Heart left ventricle (tissue), 16 donors: ENCODE results near the gene GRIA3. TPM values are rescaled to one million over a fixed set of nuclear protein-coding genes. Genes with fewer than 3 reads are reported as not detected.

Experiments
- ATAC-seq, 4 donors: fragments of 200-7000 bp; cut with Tn5 transposase; one replicate each; pipeline ENCODE4 v1.9.1; 2020 to 2022; ENCODE audit warnings: moderate library complexity in 4 of 4, mild to moderate bottlenecking in 3 of 4, moderate number of reproducible peaks in 1 of 4
- DNase-seq, 5 donors: peaks; one replicate each; pipeline ENCODE4 v3.0.0-alpha.2; 2020
- H3K27ac ChIP-seq, 12 donors: fragments of 200-600 bp; sonication (generic) in 4 of 12; one replicate each; pipeline versions ENCODE4 v1.5.0 to v1.8.0; 2016 to 2022; ENCODE audit warnings: mild to moderate bottlenecking in 2 of 12
- H3K27me3 ChIP-seq, 9 donors: fragments of 200-600 bp; sonication (generic) in 2 of 9; one replicate each; pipeline versions ENCODE4 v1.5.1 to v1.8.0; 2016 to 2022; ENCODE audit warnings: mild to moderate bottlenecking in 3 of 9
- H3K36me3 ChIP-seq, 9 donors: fragments of 200-600 bp; sonication (generic) in 2 of 9; one replicate each; pipeline versions ENCODE4 v1.5.0 to v1.8.0; 2018 to 2022; ENCODE audit warnings: mild to moderate bottlenecking in 2 of 9
- H3K4me1 ChIP-seq, 12 donors: fragments of 200-600 bp; sonication (generic) in 4 of 12; one replicate each; pipeline versions ENCODE4 v1.5.0 to v1.8.0; 2016 to 2022; ENCODE audit warnings: mild to moderate bottlenecking in 3 of 12
- H3K4me3 ChIP-seq, 12 donors: fragments of 200-600 bp; sonication (generic) in 4 of 12; one replicate each; pipeline versions ENCODE4 v1.5.0 to v1.8.0; 2017 to 2022; ENCODE audit warnings: mild to moderate bottlenecking in 9 of 12, moderate library complexity in 4 of 12
- H3K9me3 ChIP-seq, 12 donors: fragments of 200-600 bp; sonication (generic) in 4 of 12; one replicate each; pipeline versions ENCODE4 v1.5.0 to v1.8.0; 2016 to 2022; ENCODE audit warnings: mild to moderate bottlenecking in 1 of 12
- POLR2A ChIP-seq, 2 donors: fragments of 450-650 bp; IDR thresholded peaks; one replicate each; pipeline ENCODE4 v1.6.1; 2017; ENCODE audit warnings: antibody characterized with exemption in 2 of 2, mild to moderate bottlenecking in 2 of 2, moderate library complexity in 2 of 2
- WGBS, 4 donors: extraction: QIAGEN DNeasy Blood & Tissue Kit in 2 of 4; methylation state at CpG; one replicate each; pipeline versions ENCODE4 v1.1.5 to v1.1.7; 2013 to 2018; 5-methylcytosine and 5-hydroxymethylcytosine counted together
- intact Hi-C, 10 donors: fragments of 100-400 bp; cut with DNase I; formaldehyde crosslinking; loops; one replicate each; pipeline versions ENCODE4 v1.11.1 to v1.14.2; 2022
- polyA plus RNA-seq, 2 donors: library from polyadenylated mRNA; stranded (reverse); fragments of 200-250 nt; gene quantifications; one replicate each; pipeline ENCODE4 v1.2.3, GENCODE V29; 2013
- total RNA-seq, 9 donors: library from RNA; depleted of rRNA in 2 of 9; stranded (reverse); fragments of >200 nt in 2 of 9; fragmentation: NEBNext Ultra II Directional in 3 of 9; extraction: Animal tissue kit (Norgen Biotek cat#: 25700) in 3 of 9; gene quantifications; one replicate each; pipeline versions ENCODE4 v1.1.0 to v1.2.4, GENCODE V29; 2016 to 2023
- TF ChIP-seq, protein P1 (sequence below), 12 donors: fragments of 200-600 bp; sonication (generic) in 4 of 12; IDR thresholded peaks; one replicate each; pipeline versions ENCODE4 v1.5.0 to v1.8.0; 2018 to 2022; ENCODE audit warnings: antibody characterized with exemption in 12 of 12, mild to moderate bottlenecking in 5 of 12
- donor health status: ischemic (EF 13 %, LVEDD 7.1; RV severe dilation, severe dysfunction).
- donor health status: healthy with polysubstance abuse.
- donor health status: DM: no; HTN: yes; CAD: no.
- donor health status: DM: no; HTN: no; CAD: no.
- donor health status: ischemic (EF 25% LVEDD 6.9; RV normal size, moderate dysfunction).
- donor health status: ischemic (EF 25% LVEDD 5.7; RV mildly dilated, moderate dysfunction).
- donor health status: healthy.
- donor health status: DM: yes; HTN: yes; CAD: no.
- donor health status: ischemic (EF 35%, LVEDD 5.7; RV mildly dilated, moderate dysfunction).
- donor health status: nonischemic (EF 11% LVEDD 7.7; RV severe dilation, severe dysfunction).
- donor health status: DM: yes; HTN: yes; CAD: no.
- donor health status: PGD.
- donor health status: ischemic (EF 29% LVEDD 5.4; RV normal size, mild dysfunction).
- donor health status: nonischemic (EF 23%, LVEDD 6.1; RV moderate dilation, normal function).

The GRIA3 gene
- total and polyA plus RNA-seq, 11 donors, result 0.07 to 12.9 (median 1.00) TPM

- WGBS, 4 donors, result 33 to 43% (median 40%) methylated on average over 1 of the region's 1 CpG
- TF ChIP-seq POLR2A (IDR thresholded peaks at IDR 0.05), result no peak
- TF ChIP-seq, protein P1, sequence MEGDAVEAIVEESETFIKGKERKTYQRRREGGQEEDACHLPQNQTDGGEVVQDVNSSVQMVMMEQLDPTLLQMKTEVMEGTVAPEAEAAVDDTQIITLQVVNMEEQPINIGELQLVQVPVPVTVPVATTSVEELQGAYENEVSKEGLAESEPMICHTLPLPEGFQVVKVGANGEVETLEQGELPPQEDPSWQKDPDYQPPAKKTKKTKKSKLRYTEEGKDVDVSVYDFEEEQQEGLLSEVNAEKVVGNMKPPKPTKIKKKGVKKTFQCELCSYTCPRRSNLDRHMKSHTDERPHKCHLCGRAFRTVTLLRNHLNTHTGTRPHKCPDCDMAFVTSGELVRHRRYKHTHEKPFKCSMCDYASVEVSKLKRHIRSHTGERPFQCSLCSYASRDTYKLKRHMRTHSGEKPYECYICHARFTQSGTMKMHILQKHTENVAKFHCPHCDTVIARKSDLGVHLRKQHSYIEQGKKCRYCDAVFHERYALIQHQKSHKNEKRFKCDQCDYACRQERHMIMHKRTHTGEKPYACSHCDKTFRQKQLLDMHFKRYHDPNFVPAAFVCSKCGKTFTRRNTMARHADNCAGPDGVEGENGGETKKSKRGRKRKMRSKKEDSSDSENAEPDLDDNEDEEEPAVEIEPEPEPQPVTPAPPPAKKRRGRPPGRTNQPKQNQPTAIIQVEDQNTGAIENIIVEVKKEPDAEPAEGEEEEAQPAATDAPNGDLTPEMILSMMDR (IDR thresholded peaks at IDR 0.05), result no peak
- no peaks in the 10 kb centered on the region for H3K27me3 ChIP-seq
- intact Hi-C loops, result no loop called here
- DNase-seq (no peak), ATAC-seq (no peak)
- no peak overlapping the region for H3K4me3 ChIP-seq
- H3K9me3 ChIP-seq, result no peaks in the 10 kb centered on the region
- no peaks in the 10 kb centered on the region for H3K36me3 ChIP-seq
- peaks cover 0 to 3% (median 0%) of the 10 kb centered on the region in 12 donors for H3K4me1 ChIP-seq
- H3K27ac ChIP-seq, result peak overlapping the region in 4 of 12 donors; percentile 25 to 54 (median 32)
Measured at GRCh38 chrX:123454712-123455431, 270.8 kb downstream of the GRIA3 start.

DNA sequence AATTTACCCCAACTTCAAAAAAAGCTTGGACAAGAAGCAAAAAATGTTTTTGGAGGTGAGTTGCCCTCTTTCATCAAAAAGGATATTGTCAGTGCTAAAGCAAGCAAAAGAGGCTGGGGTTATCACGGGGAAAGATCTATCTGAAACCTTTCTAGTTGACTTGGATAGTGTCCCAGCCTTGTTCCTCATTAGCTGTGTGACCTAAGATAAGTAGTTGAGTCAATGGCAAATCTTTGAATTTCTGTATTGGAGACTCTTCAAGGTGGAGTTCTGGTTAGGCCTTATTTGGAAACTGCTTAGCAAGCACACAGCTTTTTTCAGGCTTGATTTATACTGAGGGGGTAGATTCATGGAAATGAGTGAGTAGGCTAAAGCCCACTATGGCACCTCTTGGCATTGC lies 271.6 kb downstream of the GRIA3 start:
- ATAC-seq, result no peak
- Histone ChIP-seq H3K4me1 (peaks cover 0 to 3% (median 0%) of the 10 kb centered on the region in 12 donors), H3K9me3 (no peaks in the 10 kb centered on the region), H3K27ac (peak overlapping the region in 2 of 12 donors; percentile 29 to 54), H3K27me3 (no peaks in the 10 kb centered on the region), H3K36me3 (no peaks in the 10 kb centered on the region), H3K4me3 (no peak overlapping the region)
- intact Hi-C loops, result no loop called here
- no peak for DNase-seq
- no peak for TF ChIP-seq POLR2A (IDR thresholded peaks at IDR 0.05)
- TF ChIP-seq, protein P1 (IDR thresholded peaks at IDR 0.05), result no peak
- 53 to 85% (median 69%) methylated on average over 1 of the region's 1 CpG for WGBS, 4 donors

DNA sequence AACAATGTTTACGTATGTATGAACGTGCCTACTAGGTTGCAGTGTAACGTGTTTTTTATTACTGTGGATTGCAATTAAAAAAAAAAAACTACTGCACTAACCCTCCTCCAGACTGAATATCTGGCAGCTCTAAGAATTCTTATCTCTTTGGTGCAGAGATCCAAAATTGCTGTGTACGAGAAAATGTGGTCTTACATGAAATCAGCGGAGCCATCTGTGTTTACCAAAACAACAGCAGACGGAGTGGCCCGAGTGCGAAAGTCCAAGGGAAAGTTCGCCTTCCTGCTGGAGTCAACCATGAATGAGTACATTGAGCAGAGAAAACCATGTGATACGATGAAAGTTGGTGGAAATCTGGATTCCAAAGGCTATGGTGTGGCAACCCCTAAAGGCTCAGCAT lies 280.6 kb downstream of the GRIA3 start:
- H3K27ac ChIP-seq, result no peak overlapping the region
- no peaks in the 10 kb centered on the region for H3K9me3 ChIP-seq
- TF ChIP-seq POLR2A (IDR thresholded peaks at IDR 0.05), result no peak
- TF ChIP-seq, protein P1 (IDR thresholded peaks at IDR 0.05), result no peak
- DNase-seq, result no peak
- ATAC-seq, result no peak
- no peaks in the 10 kb centered on the region for H3K36me3 ChIP-seq
- WGBS, 4 donors, result 56 to 69% (median 67%) methylated on average over 10 of the region's 10 CpGs
- intact Hi-C loops, result no loop called here
- no peaks in the 10 kb centered on the region for H3K4me1 ChIP-seq
- no peak overlapping the region for H3K4me3 ChIP-seq
- H3K27me3 ChIP-seq, result no peaks in the 10 kb centered on the region

- TF ChIP-seq POLR2A (IDR thresholded peaks at IDR 0.05), result no peak
- TF ChIP-seq, protein P1 (IDR thresholded peaks at IDR 0.05), result no peak
- Histone ChIP-seq H3K36me3 (no peaks in the 10 kb centered on the region), H3K9me3 (no peaks in the 10 kb centered on the region), H3K4me3 (no peak overlapping the region), H3K27me3 (no peaks in the 10 kb centered on the region), H3K4me1 (no peaks in the 10 kb centered on the region), H3K27ac (no peak overlapping the region)
- intact Hi-C loops, result no loop called here
- WGBS, 4 donors, result 52 to 68% (median 58%) methylated on average over 4 of the region's 4 CpGs
- DNase-seq, result no peak
- ATAC-seq, result no peak
Measured at GRCh38 chrX:123468481-123468880, 284.4 kb downstream of the GRIA3 start.
